Duodenal mucosa (tissue), 2 donors: ENCODE data around the gene ZSCAN22.

Experiments
- H3K27ac ChIP-seq: one replicate; pipeline ENCODE4 v1.7.0; 2013; ENCODE audit warnings: low read depth, low read length
- H3K27me3 ChIP-seq, 2 donors: one replicate each; pipeline ENCODE4 v1.7.0; 2013; ENCODE audit warnings: low read length in 2 of 2, control low read depth in 1 of 2; ENCODE audit not compliant: insufficient read depth in 2 of 2, control insufficient read depth in 1 of 2
- H3K36me3 ChIP-seq, 2 donors: one replicate each; pipeline ENCODE4 v1.7.0; 2013; ENCODE audit warnings: low read length in 2 of 2, control low read depth in 1 of 2; ENCODE audit not compliant: insufficient read depth in 2 of 2, control insufficient read depth in 1 of 2
- H3K4me1 ChIP-seq, 2 donors: one replicate each; pipeline ENCODE4 v1.7.0; 2013; ENCODE audit warnings: low read length in 2 of 2, control low read depth in 1 of 2; ENCODE audit not compliant: insufficient read depth in 2 of 2, control insufficient read depth in 1 of 2
- H3K4me3 ChIP-seq, 2 donors: one replicate each; pipeline ENCODE4 v1.7.0; 2013; ENCODE audit warnings: low read length in 2 of 2, low read depth in 1 of 2
- H3K9ac ChIP-seq, 2 donors: one replicate each; pipeline ENCODE4 v1.7.0; 2013; ENCODE audit warnings: low read length in 2 of 2, low read depth in 1 of 2
- H3K9me3 ChIP-seq, 2 donors: one replicate each; pipeline ENCODE4 v1.7.0; 2013; ENCODE audit warnings: low read length in 2 of 2, control low read depth in 1 of 2; ENCODE audit not compliant: control insufficient read depth in 1 of 2

The ZSCAN22 gene

GRCh38 chr19:58350871-58351557, 24.2 kb downstream of the ZSCAN22 start:
- Histone ChIP-seq H3K27ac (no peak overlapping the region), H3K9me3 (no peaks in the 10 kb centered on the region), H3K4me3 (no peak overlapping the region), H3K9ac (no peak overlapping the region), H3K36me3 (no peaks in the 10 kb centered on the region), H3K27me3 (peaks cover 0 to 3% of the 10 kb centered on the region in 2 donors), H3K4me1 (no peaks in the 10 kb centered on the region)

GRCh38 chr19:58351558-58351878, 24.7 kb downstream of the ZSCAN22 start:
- Histone ChIP-seq H3K4me1 (peaks cover 0 to 3% of the 10 kb centered on the region in 2 donors), H3K9me3 (no peaks in the 10 kb centered on the region), H3K4me3 (no peak overlapping the region), H3K27me3 (peaks cover 0 to 3% of the 10 kb centered on the region in 2 donors), H3K36me3 (no peaks in the 10 kb centered on the region), H3K27ac (no peak overlapping the region), H3K9ac (no peak overlapping the region)

- Histone ChIP-seq H3K4me3 (no peak overlapping the region), H3K36me3 (no peaks in the 10 kb centered on the region), H3K9ac (no peak overlapping the region), H3K9me3 (no peaks in the 10 kb centered on the region), H3K4me1 (peaks cover 0 to 10% of the 10 kb centered on the region in 2 donors), H3K27me3 (peaks cover 0 to 3% of the 10 kb centered on the region in 2 donors), H3K27ac (no peak overlapping the region)
Measured at GRCh38 chr19:58351990-58352755, 25.4 kb downstream of the ZSCAN22 start.

- peaks cover 0 to 10% of the 10 kb centered on the region in 2 donors for H3K4me1 ChIP-seq
- no peaks in the 10 kb centered on the region for H3K9me3 ChIP-seq
- no peaks in the 10 kb centered on the region for H3K36me3 ChIP-seq
- H3K4me3 ChIP-seq: no peak within 1 kb of the TSS
- H3K27ac ChIP-seq: no peak within 1 kb of the TSS
- no peak within 1 kb of the TSS for H3K9ac ChIP-seq
- H3K27me3 ChIP-seq: peaks cover 0 to 3% of the 10 kb centered on the region in 2 donors
Measured at GRCh38 chr19:58352760-58353671, 26.2 kb downstream of the ZSCAN22 start, which contains the start of gene A1BG. Gene A1BG, minus strand, starts transcription at chr19:58353492. Its CDS starts 55 bp downstream, at chr19:58353437.

GRCh38 chr19:58353717-58354477, 27.1 kb downstream of the ZSCAN22 start:
- H3K4me1 ChIP-seq: peaks cover 0 to 10% of the 10 kb centered on the region in 2 donors
- no peaks in the 10 kb centered on the region for H3K36me3 ChIP-seq
- H3K27me3 ChIP-seq: peaks cover 0 to 3% of the 10 kb centered on the region in 2 donors
- H3K4me3 ChIP-seq: no peak overlapping the region
- H3K27ac ChIP-seq: no peak overlapping the region
- no peak overlapping the region for H3K9ac ChIP-seq
- H3K9me3 ChIP-seq: no peaks in the 10 kb centered on the region

- Histone ChIP-seq H3K36me3 (no peaks in the 10 kb centered on the region), H3K27me3 (peaks cover 0 to 3% of the 10 kb centered on the region in 2 donors), H3K27ac (no peak overlapping the region), H3K4me3 (no peak overlapping the region), H3K9me3 (no peaks in the 10 kb centered on the region), H3K4me1 (peaks cover 0 to 10% of the 10 kb centered on the region in 2 donors), H3K9ac (no peak overlapping the region)
Measured at GRCh38 chr19:58354478-58355030, 27.8 kb downstream of the ZSCAN22 start.

GRCh38 chr19:58355215-58355796, 28.5 kb downstream of the ZSCAN22 start:
- H3K4me3 ChIP-seq: no peak overlapping the region
- H3K36me3 ChIP-seq: no peaks in the 10 kb centered on the region
- no peaks in the 10 kb centered on the region for H3K9me3 ChIP-seq
- H3K4me1 ChIP-seq: peaks cover 0 to 10% of the 10 kb centered on the region in 2 donors
- H3K27ac ChIP-seq: no peak overlapping the region
- no peak overlapping the region for H3K9ac ChIP-seq
- H3K27me3 ChIP-seq: no peaks in the 10 kb centered on the region

- Histone ChIP-seq H3K27me3 (no peaks in the 10 kb centered on the region), H3K27ac (no peak overlapping the region), H3K4me3 (peak overlapping the region; percentile 22 to 32), H3K9me3 (no peaks in the 10 kb centered on the region), H3K9ac (no peak overlapping the region), H3K36me3 (no peaks in the 10 kb centered on the region), H3K4me1 (peaks cover 0 to 10% of the 10 kb centered on the region in 2 donors)
Measured at GRCh38 chr19:58355908-58356765, 29.3 kb downstream of the ZSCAN22 start.
